SKM-1 (cell line): Measurements from ENCODE around the gene PAPPA2.

Experiments
- DNase-seq: peaks from one replicate; lab custom pipeline; 2025; ENCODE audit not compliant: unreplicated experiment; lab: John Stamatoyannopoulos, UW

PAPPA2 gene

GRCh38 chr1:176494436-176494835 is 31.5 kb downstream of the PAPPA2 start:
- no peak for DNase-seq

GRCh38 chr1:176499671-176500070 is 36.7 kb downstream of the PAPPA2 start:
- DNase-seq, result no peak

- DNase-seq, result no peak
These were observed 38.6 kb downstream of the PAPPA2 start for GRCh38 chr1:176501599-176501998.

- DNase-seq, result no peak
These were observed 42.0 kb downstream of the PAPPA2 start for GRCh38 chr1:176504848-176505553.

DNA sequence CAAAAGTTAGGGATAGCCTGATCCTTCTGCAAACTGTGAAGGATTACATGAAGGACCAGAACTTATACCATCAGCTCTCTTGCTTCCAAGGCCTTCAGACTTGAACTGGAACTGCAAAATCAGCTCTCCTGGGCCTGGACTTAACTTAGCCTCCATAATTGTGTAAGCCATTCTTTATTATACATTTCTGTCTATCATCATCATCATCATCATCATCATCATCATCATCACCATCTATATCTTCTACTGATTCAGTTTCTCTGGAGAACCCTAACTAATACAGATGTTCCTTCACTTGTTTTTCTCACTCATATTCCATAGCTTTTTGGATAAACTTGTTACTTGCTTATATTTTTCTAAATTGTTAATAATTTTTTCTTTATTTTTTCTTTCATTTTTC is 50.0 kb downstream of the PAPPA2 start:
- no peak for DNase-seq

- DNase-seq, result no peak
These were observed 52.3 kb downstream of the PAPPA2 start for GRCh38 chr1:176515310-176515709.

DNA sequence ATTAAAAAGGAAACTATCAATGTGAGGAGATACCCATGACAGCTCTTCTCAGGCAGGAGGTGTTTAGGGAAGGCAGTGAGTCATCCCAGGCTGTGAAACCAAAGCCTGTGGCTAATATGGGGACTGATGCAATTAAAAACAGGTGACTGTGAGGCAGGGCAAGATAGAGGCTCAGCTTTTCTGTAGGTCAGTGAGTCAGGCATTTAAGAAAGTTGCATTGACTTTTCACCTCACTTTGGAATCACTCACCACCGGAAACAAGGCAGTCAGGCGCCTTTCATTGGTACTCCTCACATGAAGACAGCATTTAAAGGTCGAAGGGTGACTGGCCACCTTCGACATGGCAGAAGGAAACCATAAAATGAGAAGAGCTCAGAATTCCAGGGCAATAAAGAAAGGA is 54.5 kb downstream of the PAPPA2 start:
- no peak for DNase-seq

GRCh38 chr1:176521211-176521610 is 58.2 kb downstream of the PAPPA2 start:
- no peak for DNase-seq

DNA sequence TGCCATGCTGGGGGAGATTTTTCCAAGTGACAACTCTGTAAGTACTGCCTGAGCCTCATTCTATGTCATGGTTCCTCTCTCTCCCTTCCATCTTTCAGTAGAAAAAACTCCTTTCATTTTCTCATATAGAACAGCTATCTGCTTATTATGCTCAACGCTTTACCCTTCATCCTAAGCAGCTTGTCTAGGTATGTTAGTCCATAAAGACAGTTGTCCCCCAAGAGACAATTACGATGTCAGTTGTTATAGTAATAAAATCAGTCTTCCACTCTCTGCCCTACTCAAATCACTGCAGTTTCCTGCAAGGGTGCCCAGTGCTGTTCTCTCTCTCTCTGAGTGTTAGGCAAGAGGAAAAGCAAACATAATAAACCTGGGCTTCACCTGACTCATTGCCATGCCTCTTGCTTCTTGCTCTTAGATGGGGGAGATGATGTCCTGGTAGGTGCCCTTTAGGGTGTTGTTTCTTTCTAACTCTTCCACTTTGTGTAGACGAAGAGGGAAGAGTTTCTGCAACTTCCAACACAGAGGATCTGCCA is 59.4 kb downstream of the PAPPA2 start:
- DNase-seq, result no peak

DNA sequence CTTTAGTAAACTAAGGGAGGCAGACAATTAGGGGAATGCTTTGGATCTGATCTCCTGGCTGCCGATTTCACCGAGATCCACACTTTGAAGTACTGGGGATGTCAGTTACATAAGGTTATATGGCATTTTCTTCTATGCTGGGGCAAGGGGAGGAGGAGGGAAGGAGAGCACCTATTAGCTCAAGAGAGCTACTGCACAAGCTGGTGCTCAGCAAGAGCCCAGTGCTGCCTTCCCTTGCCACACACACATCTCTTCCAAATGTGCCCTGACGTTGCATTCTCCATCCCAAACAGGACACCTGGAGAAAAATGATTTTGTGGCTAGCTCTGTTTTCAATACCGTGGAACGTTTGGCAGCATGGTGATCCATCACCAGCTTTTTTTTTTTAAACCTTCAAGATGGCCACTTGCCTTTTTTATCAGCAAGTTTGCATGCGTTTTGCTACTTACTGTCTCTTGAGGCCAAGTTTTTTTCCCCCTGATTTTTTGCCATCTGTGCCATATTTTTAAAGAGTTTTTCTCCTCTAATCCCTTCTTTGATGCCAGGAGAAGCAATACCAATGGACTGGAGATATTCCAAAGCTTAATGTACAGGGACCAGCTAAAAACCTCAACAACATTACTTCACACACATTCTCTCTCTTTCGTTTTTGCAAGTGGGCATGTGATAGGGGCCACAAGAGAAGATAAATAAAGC is 66.6 kb downstream of the PAPPA2 start:
- DNase-seq, result no peak

DNA sequence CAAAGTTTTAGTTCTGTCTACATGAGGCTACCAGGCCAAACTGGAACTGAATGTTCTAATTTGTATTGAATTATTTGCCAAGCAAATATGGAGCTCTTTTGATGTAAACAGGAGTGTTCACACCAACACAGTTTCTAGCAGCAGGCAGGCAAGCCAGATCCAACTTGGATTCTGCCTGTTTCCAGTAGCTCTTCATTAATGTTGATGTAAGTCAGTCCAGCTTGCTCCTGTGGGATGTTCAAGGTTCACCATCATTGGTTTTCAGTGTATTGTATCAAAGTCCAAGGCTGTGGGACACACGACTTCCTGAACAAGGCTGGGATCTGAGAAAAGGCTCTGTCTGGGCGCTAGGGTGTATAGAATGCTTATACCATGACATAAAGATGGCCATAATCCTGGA is 68.1 kb downstream of the PAPPA2 start:
- no peak for DNase-seq

GRCh38 chr1:176531921-176532897 is 69.2 kb downstream of the PAPPA2 start:
- DNase-seq, result no peak

GRCh38 chr1:176533020-176533419 is 70.0 kb downstream of the PAPPA2 start:
- no peak for DNase-seq

DNA sequence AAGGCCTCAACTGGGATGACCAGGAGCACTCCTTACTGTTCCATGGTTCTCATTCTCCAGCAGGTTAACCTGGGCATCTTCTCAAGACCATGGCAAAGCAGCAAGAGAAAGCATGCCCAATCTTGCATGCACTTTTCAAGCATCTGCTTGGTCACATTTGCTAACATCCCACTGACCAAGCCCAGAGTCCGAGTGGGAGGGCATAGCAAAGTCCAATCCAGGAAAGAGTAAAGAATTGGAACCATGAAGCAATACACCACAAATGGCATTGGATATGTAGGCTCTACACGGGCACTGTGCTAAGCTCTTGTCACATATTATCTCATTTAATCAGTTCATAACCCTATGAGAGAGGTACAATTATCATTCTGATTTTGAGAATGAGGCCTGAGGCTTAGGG is 73.6 kb downstream of the PAPPA2 start:
- no peak for DNase-seq

GRCh38 chr1:176539018-176539417 is 76.0 kb downstream of the PAPPA2 start:
- no peak for DNase-seq

DNA sequence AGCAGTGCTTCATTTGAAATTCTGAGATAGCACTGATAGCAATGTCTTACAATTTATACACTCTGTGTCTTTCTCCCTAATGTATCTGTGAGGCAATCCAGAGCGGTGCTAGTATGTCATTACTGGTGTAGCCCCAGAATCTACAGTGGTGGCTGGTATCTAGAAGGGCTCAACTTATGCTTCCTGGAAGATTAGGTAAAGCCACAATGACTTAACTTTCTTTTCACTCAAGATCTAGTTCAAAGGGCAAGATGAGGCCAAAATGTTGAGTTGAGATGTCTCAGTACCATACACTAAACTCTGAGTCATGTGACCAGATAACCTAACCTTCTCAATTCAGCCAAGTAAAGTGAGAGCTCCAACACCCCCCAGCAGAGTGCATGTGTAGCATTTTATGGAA is 77.5 kb downstream of the PAPPA2 start:
- DNase-seq, result no peak

DNA sequence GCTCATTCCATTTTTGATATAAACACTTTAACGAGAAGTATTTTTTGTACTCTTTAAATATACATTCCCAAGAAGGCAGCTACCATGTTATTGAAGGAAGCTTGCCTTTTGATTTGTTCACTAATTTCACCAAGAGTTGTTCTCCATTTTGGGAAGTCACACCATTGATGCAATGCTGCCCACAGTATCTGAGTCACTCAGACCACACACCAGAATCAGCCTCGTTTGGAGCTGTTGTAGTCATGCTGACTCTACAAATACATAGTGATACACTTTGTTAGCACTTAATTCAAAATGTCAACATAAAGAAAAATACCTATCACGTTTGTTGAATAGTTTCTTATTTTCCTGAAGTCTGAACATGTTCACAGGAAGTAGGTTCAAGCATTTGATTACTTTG is 78.7 kb downstream of the PAPPA2 start:
- no peak for DNase-seq

DNA sequence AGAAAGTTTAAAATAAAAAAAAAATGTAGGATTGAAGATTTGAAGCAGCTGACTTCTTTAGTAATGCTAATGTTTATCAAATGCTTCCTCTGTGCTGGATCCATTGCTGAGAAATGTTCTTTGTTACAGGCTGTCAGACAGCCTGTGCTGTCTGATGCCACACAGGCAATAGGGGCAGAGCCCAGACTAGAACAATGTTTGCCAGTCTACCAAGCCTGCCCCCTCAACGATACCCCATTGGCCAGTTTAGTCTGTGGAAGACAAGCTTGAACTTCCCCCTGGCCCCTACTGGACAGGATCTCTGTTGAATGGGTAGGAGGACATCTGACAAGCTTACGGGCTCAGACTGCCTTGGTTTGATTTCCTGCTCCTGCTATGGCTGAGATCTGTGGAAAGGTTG is 79.4 kb downstream of the PAPPA2 start:
- DNase-seq, result no peak

GRCh38 chr1:176543360-176544129 is 80.6 kb downstream of the PAPPA2 start:
- no peak for DNase-seq

DNA sequence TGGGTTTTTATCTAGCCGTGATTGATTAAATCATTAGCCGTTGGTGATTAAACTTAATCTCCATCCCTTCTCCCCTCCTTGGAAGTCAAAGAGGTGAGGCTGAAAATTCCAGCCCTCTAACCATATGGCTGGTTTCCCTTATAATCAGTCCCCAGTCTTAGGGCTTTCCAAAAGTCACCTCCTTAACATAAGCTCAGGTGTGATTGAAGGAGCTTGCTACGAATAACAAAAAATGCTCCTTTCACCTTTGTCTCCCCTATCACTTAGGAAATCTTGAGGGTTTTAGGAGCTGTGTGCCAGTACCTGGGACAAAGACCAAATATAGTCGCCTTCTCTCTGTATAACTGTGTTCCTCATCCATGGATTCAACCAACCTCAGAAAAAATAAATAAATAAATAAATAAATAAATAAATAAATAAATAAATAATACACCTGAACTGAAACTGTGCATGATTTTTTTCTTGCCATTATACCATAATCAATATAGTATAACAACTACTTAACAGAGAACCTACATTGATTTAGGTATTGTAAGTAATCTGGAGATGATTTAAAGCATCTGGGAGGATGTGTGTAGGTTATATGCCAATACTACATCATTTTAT is 82.2 kb downstream of the PAPPA2 start:
- no peak for DNase-seq
